Fibroblast of mammary gland (primary cell): ENCODE results near the gene FAM53C.

Experiments
- DNase-seq: peaks from one replicate; pipeline ENCODE4 v3.0.0-alpha.2; 2010; ENCODE audit warnings: low read depth
- H3K4me3 ChIP-seq: 2 replicates; pipeline ENCODE4 v1.5.1; 2011; ENCODE audit warnings: low read depth, mild to moderate bottlenecking, low read length, moderate library complexity; ENCODE audit not compliant: control insufficient read depth
- CTCF ChIP-seq: conservative IDR thresholded peaks from 2 replicates; pipeline ENCODE4 v1.5.1; 2011; ENCODE audit warnings: low read depth, low read length, inconsistent platforms; ENCODE audit not compliant: control insufficient read depth, insufficient read depth

The FAM53C gene

DNA sequence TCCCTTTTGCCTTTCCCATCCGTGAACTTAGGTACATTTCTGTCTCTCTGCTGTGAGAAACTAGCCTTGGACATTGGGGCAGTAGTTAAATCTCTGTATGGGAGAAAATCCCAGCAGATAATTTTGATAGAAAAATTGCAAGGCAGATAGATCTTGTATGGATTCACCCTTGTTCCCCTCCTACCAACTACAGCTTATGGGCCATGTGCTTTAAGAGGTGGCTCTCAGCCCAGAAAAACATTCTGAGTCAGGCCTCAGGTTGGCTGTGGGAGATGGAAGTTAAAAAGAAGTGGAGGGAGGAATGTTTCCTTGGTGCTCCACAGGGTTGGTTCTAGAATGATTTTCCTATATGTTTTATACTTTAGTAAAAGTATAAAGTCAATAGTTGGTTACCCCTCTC lies 13.0 kb downstream of the FAM53C start:
- no peak overlapping the region for H3K4me3 ChIP-seq
- peak; percentile 87 for DNase-seq
- TF ChIP-seq CTCF = no peak

DNA sequence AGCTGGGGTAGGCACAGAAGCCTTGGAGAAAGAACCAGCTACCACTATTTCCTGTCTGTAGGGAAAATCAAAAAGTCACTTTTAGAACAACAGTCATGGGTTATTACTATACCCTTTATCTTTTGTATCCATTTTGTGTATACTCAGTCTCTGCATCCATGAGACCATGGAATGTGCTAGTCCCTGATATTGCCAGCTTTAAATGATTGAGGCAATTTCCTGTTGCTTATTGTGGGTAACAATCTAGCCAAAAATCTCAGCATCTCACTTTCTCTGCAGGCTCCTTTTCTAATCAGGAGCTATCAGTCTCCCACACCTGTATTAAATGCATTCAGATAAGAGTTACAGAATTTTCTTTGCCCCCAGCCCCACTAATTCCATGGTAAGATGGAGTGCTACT lies 13.5 kb downstream of the FAM53C start:
- H3K4me3 ChIP-seq = no peak overlapping the region
- no peak for DNase-seq
- TF ChIP-seq CTCF = no peak

- peak within 1 kb of the TSS; percentile 84 for H3K4me3 ChIP-seq
- DNase-seq = peak; percentile 84
- peak; percentile 87 for TF ChIP-seq CTCF
Observed at GRCh38 chr5:138352071-138352721, 14.1 kb downstream of the FAM53C start, which contains the start of gene KDM3B. KDM3B (plus strand) TSS chr5:138352685; CDS start chr5:138352796, 111 bp downstream.

- TF ChIP-seq CTCF = no peak
Observed at GRCh38 chr5:138352722-138353559, 14.9 kb downstream of the FAM53C start.

DNA sequence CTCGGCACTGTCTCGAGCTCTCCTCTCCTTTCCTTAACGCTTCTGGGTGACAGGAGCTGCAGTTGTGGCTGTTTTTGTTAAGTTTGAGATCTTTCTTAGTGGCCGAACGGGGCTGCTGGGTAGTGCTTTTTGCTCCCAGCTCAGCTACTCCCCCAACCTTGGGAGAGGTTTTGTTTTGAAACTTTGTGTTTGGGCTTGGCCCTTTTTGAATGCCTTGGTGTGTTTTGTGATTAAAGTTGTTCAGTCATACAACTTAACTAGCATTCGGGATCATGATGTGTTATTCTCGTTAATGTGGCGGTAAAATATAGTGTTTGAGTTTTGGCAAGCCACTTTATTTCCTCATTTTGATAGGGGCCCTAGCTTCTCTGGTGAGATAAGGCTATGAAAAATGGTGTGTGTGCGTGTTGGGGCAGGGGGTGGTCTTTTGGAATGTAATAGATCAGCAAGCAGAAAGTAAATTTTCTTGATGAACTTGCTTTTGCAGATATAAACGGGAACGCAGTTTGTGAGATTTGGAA lies 15.6 kb downstream of the FAM53C start:
- no peak for TF ChIP-seq CTCF
- DNase-seq = peak; percentile 39
- peak overlapping the region; percentile 84 for H3K4me3 ChIP-seq

More at GRCh38 chr5:138352722-138353559, 14.9 kb downstream of the FAM53C start:
- peak; percentile 20 for DNase-seq
- peak overlapping the region; percentile 84 for H3K4me3 ChIP-seq

- TF ChIP-seq CTCF = no peak
- H3K4me3 ChIP-seq = peak overlapping the region; percentile 84
Observed at GRCh38 chr5:138354387-138354786, 16.3 kb downstream of the FAM53C start.

More at GRCh38 chr5:138354387-138354786, 16.3 kb downstream of the FAM53C start:
- DNase-seq = no peak
